ENCODE results near the gene LRRC4C. TPM values are rescaled to one million over a fixed set of nuclear protein-coding genes. Genes with fewer than 3 reads are reported as not detected.

The LRRC4C gene
- total RNA-seq, 1 experiment from 2014 or later, result 0.13 TPM

DNA sequence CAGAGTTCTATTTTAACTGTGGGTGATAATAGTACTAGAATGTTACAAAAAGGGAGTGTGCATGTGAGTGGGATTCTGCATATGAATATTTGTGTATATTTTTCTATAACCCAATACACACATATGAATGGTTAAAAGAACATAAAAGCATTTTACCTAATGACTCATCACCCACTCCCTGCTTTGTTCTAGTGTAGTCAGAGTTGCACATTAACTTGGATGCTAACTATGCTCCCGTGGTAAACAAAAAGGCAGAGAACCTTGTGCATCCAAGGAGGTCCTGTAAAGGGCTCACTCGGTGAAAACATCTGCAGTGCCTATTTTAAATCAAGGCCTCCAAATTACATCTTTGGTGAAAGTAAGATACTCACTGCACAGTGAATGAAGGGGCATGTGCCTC is 1289.4 kb downstream of the LRRC4C start:
- no peak overlapping the region for H3K27ac Mint-ChIP-seq
- no peak overlapping the region for H2BK120ac ChIP-seq (ENCODE audit: low read depth, low read length, poor library complexity, severe bottlenecking)

More for the DNA sequence above, 1289.4 kb downstream of the LRRC4C start:
- Histone ChIP-seq H3T11ph (ENCODE audit: low read length) (no peak overlapping the region), H3K14ac (ENCODE audit: insufficient read depth, low read length) (no peak overlapping the region), H2AFZ (ENCODE audit: low read length) (no peak overlapping the region), H4K91ac (ENCODE audit: insufficient read length, low read depth, low read length) (no peak overlapping the region), H3K4ac (ENCODE audit: low read depth, low read length) (no peak overlapping the region), H4K5ac (ENCODE audit: insufficient read length, low read depth, low read length) (no peak overlapping the region), H2BK20ac (ENCODE audit: low read depth, low read length, poor library complexity, severe bottlenecking) (no peak overlapping the region), H2BK5ac (ENCODE audit: insufficient read length, low read length) (no peak overlapping the region), H3K79me1 (ENCODE audit: insufficient read depth, low read depth, low read length, poor library complexity, severe bottlenecking) (no peaks in the 10 kb centered on the region), H3K79me2 (ENCODE audit: insufficient read depth, low read length) (no peaks in the 10 kb centered on the region), H4K8ac (replicated peaks; ENCODE audit: insufficient read length, low read depth, low read length) (no peak overlapping the region), H3K18ac (ENCODE audit: insufficient read length, low read depth, low read length) (no peak overlapping the region), H3K27ac (ENCODE audit: insufficient read length, low read depth, low read length) (no peak overlapping the region), H3K56ac (ENCODE audit: insufficient read length, low read depth, low read length) (no peak overlapping the region), H3K9me3 (ENCODE audit: control insufficient read depth, low read depth, low read length) (no peaks in the 10 kb centered on the region), H2BK15ac (ENCODE audit: low read depth, low read length) (no peak overlapping the region), H2AK5ac (ENCODE audit: insufficient read length, low read length) (no peak overlapping the region), H3K4me1 (ENCODE audit: insufficient read depth, low read length) (peaks cover 4% of the 10 kb centered on the region; the same call in 1 of the 2 replicates), H2BK12ac (ENCODE audit: insufficient read length, low read depth, low read length) (no peak overlapping the region), H3K4me2 (ENCODE audit: insufficient read depth, insufficient read length, low read length) (no peak overlapping the region), H3K9ac (ENCODE audit: extremely low read depth, insufficient read length, low read length) (no peak overlapping the region), H3K27me3 (ENCODE audit: insufficient read depth, low read length) (no peaks in the 10 kb centered on the region), H3K23ac (ENCODE audit: insufficient read length, low read depth, low read length) (no peak overlapping the region), H3K23me2 (ENCODE audit: insufficient read length, low read depth, low read length, poor library complexity, severe bottlenecking) (no peaks in the 10 kb centered on the region), H4K20me1 (ENCODE audit: control insufficient read depth, insufficient read depth, insufficient read length) (no peaks in the 10 kb centered on the region)
- Mint-ChIP-seq H3K4me1 (peaks cover 13% of the 10 kb centered on the region in 2 experiments), H3K9me3 (peaks cover 2 to 5% of the 10 kb centered on the region in 2 experiments; a peak in 1 of 5 replicates), H3K27me3 (ENCODE audit: low read depth) (0 out of 2 replicates have a peak, but pooled peaks cover 3% of the 10 kb centered on the region), H3K36me3 (ENCODE audit: insufficient read depth in 1 of 3, low read depth in 3 of 3) (peaks cover 0 to 3% (median 0%) of the 10 kb centered on the region in 3 experiments; a peak in 1 of 7 replicates), H3K4me3 (no peak overlapping the region)
- no CpG with 5 or more reads among the region's 2 CpGs for WGBS (ENCODE audit: extremely low coverage, insufficient read length, low lambda C conversion rate)
- no peak for DNase-seq
- TF ChIP-seq, protein P1, sequence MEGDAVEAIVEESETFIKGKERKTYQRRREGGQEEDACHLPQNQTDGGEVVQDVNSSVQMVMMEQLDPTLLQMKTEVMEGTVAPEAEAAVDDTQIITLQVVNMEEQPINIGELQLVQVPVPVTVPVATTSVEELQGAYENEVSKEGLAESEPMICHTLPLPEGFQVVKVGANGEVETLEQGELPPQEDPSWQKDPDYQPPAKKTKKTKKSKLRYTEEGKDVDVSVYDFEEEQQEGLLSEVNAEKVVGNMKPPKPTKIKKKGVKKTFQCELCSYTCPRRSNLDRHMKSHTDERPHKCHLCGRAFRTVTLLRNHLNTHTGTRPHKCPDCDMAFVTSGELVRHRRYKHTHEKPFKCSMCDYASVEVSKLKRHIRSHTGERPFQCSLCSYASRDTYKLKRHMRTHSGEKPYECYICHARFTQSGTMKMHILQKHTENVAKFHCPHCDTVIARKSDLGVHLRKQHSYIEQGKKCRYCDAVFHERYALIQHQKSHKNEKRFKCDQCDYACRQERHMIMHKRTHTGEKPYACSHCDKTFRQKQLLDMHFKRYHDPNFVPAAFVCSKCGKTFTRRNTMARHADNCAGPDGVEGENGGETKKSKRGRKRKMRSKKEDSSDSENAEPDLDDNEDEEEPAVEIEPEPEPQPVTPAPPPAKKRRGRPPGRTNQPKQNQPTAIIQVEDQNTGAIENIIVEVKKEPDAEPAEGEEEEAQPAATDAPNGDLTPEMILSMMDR (conservative IDR thresholded peaks at IDR 0.05), result no peak

All from H9 (cell line).